Ovary (tissue), 3 donors: ENCODE measurements around the gene PPM1H.

Source experiments
- EP300 ChIP-seq: sonication (generic); formaldehyde crosslinking; IDR thresholded peaks from one replicate; pipeline ENCODE4 v1.6.1; 2017; ENCODE audit warnings: antibody characterized with exemption
- TF ChIP-seq, protein P1 (sequence below), 3 donors: fragments of 450-650 bp in 2 of 3; fragments of 200-600 bp in 1 of 3; IDR thresholded peaks; one replicate each; pipeline versions ENCODE4 v1.5.1 to v1.8.0; 2016 to 2022; ENCODE audit warnings: antibody characterized with exemption in 3 of 3, mild to moderate bottlenecking in 1 of 3
- donor health status: DM: no; HTN: no; CAD: no.

- TF ChIP-seq, protein P1, sequence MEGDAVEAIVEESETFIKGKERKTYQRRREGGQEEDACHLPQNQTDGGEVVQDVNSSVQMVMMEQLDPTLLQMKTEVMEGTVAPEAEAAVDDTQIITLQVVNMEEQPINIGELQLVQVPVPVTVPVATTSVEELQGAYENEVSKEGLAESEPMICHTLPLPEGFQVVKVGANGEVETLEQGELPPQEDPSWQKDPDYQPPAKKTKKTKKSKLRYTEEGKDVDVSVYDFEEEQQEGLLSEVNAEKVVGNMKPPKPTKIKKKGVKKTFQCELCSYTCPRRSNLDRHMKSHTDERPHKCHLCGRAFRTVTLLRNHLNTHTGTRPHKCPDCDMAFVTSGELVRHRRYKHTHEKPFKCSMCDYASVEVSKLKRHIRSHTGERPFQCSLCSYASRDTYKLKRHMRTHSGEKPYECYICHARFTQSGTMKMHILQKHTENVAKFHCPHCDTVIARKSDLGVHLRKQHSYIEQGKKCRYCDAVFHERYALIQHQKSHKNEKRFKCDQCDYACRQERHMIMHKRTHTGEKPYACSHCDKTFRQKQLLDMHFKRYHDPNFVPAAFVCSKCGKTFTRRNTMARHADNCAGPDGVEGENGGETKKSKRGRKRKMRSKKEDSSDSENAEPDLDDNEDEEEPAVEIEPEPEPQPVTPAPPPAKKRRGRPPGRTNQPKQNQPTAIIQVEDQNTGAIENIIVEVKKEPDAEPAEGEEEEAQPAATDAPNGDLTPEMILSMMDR (IDR thresholded peaks at IDR 0.05), result no peak
- TF ChIP-seq EP300, result no peak
Observed at GRCh38 chr12:62689042-62689839, 245.7 kb downstream of the PPM1H start.
